Right lung (tissue), 5 donors: ENCODE measurements around the gene AMOTL1. TPM values are rescaled to one million over a fixed set of nuclear protein-coding genes. Genes with fewer than 3 reads are reported as not detected.
"Not testable (repeated sequence)": the region's sequence is repeated elsewhere in the genome, so short reads cannot be mapped to it uniquely, and the experiment has no call there.

ENCODE experiments used
- DNase-seq, 2 donors: peaks; one replicate each; pipeline ENCODE4 v3.0.0-alpha.2; 2013
- polyA plus RNA-seq, 5 donors: library from polyadenylated mRNA; unstranded; fragments of 120-200 nt; gene quantifications; one replicate each; pipeline versions ENCODE4 v1.2.1 to v1.2.3, GENCODE V29; 2013; ENCODE audit warnings: inconsistent platforms in 1 of 5, low replicate concordance in 1 of 5; ENCODE audit not compliant: insufficient read length in 5 of 5, insufficient read depth in 1 of 5

AMOTL1 gene
- polyA plus RNA-seq, 5 donors = 41.5 to 61.2 (median 52.6) TPM

DNA sequence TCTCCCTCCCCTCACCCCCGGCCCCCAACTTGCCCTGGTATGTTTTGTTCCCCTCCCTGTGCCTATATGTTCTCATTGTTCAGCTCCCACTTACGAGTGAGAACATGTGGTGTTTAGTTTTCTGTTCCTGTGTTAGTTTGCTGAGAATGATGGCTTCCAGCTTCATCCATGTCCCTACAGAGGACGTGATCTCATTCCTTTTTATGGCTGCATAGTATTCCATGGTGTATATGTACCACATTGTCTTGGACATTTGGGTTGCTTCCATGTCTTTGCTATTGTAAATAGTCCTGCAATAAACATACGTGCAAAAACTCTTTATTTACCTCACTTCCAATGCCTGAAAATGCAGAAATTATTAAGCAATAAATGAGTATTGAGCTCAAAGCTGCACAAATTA is 85.1 kb downstream of the AMOTL1 start:
- not testable (repeated sequence) for DNase-seq

DNA sequence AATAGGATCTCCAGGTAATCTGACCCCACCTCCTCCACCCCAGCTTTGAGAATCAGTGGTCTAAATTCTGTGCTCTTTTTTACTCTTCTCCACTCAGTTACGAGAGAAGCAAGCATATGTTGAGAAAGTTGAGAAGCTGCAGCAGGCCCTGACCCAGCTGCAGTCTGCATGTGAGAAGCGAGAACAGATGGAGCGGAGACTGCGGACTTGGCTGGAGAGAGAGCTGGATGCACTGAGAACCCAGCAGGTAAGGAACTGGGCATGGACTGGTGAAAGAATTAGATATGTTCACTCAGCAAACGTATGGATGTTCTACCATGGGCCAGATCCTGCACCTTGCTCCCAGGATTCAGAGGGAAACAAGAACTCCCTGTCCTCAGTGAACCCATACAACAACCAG is 85.7 kb downstream of the AMOTL1 start:
- DNase-seq = no peak

DNA sequence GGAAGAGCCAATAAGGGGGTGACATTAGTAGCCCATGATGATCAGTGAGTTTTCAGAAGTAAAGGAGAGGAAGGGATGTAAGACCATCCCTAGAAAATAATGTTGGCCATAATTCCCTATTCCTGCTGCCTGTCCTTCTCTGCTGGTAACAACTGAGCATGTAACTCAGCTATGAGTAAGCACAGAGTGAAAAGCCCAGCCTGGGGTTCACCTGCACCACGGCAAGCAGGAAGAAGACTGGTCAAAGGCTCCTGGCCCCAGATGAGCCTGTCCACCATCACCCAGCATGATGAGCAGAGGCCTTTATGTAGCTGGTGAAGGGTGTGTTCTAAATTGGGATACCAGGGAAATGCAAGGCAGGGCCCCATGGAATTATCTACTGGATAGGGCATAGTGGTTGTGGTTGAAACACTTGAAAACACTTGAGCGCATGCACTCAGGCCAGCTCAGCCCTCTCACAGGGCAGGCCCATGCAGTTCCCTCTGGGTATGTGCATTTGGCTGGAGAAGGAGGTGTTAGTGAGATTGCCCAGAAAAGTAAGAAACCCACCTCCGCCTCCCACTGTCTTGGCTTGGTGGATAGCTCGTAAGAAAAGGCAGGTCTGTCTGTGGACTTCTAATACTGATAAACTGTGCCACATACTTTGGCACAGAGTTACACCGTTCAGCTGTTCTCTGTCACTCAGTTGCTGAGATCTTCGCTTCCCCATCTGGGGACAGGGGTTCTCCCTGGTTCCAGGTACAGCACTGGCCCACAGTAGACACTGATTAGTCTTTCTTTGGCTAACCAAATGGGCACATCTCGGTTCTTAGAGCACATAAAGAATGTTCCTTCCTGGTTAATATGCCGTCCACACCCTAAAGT is 86.8 kb downstream of the AMOTL1 start:
- no peak for DNase-seq

DNA sequence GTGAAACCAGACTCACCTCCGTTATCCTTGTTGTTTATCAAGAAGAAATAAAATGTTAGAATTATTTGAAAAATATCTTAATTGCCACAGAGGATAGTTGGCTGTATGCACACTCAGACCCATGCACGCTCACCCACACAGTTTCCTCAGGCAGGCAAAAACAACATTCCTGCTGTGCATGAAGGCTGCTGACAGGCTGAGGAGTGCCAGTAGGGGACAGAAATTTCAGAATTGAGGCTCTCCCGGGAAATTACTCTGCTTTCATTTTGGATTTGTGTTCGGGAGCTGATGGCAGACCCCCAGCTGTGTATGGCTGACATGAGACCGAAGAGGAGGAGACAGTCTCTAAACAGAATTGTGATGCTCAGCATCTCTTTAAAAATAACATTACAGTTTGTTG is 87.5 kb downstream of the AMOTL1 start:
- no peak for DNase-seq

DNA sequence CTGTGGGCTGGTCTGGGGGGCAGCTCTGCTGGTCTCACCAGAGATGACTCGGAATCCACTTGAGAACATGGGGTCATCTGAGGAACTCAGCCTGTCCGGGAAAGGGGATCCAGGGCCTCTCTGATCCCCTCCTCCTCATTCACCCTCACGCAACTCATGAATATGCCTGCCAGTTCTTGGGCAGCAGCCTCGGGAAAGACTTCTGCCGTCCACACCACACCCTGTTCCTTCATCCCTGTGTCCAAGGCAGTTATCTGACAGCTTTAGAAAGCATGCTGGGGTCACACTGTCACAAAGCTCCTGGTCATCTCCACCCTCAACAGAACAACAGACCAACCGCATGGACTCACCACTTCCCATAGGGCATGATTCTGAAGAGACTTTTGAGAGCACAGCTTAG is 88.3 kb downstream of the AMOTL1 start:
- no peak for DNase-seq

DNA sequence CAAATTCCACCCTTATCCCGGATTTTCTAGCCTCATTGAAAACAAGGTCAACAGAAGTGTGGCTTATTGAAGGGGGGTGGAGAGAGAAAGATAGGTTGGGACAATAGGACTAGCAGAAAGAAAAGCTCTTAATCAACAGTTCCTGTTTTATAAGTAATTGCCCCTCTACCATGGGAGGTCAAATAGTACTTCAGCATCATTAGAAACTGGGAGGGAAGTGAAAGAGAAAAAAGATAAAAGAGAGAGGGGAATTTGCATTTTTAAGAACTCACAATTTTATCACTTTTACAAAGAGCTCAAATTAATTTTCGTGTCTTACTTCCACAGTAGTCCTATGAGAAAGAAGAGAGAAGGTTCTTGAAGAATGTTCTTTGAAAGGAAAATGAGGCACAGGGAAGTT is 89.2 kb downstream of the AMOTL1 start:
- no peak for DNase-seq

DNA sequence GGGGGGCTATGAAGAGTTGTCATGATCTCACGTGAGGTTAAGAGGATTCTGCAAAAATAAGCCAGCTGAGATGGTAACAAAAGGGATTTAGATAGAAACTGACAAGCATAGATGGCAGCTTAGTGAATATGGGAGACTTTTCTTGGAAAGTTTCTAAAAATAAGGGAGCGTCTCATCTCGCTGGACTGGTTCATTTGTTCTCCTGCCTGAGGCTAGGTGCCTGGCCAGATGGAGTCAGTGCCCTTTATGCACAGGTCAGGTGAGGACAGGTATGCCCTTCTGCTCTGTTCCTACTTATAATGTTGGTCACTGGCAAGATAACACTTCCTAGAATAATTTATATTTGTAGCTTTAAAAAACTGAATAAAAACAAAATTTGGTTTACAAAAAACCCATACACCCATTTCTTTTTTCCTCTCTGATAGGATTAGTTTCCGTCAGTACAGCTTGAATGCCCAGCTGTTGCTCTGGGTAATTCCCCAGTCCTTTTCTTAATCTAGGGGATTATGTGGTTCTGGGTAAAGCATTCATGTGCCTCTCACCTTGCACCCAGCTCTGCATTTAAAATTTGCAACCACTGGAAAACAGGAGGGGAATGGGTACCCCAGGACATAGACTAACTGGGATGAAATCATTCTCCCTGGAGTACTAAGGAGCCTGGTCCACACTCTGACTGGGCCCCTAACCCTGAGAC is 90.0 kb downstream of the AMOTL1 start:
- no peak for DNase-seq

DNA sequence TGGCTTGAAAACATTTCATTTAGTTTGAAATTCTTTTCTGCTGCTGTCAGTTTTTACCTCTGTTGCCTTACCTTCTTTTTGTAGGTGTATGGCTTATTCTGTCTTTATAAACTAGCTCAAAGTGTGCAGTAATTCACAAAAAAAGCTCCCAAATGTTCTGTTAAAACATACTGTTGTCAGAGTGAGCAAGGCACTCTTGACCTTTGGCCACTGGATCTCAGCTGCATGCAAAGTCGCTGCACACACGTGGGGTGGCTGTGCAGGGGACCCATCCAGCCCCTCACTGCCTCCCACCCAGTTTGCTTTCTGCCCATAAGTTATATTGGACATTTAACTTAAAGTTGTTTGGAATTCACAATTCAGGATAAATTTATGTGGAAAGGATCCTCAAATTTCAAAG is 92.2 kb downstream of the AMOTL1 start:
- no peak for DNase-seq

DNA sequence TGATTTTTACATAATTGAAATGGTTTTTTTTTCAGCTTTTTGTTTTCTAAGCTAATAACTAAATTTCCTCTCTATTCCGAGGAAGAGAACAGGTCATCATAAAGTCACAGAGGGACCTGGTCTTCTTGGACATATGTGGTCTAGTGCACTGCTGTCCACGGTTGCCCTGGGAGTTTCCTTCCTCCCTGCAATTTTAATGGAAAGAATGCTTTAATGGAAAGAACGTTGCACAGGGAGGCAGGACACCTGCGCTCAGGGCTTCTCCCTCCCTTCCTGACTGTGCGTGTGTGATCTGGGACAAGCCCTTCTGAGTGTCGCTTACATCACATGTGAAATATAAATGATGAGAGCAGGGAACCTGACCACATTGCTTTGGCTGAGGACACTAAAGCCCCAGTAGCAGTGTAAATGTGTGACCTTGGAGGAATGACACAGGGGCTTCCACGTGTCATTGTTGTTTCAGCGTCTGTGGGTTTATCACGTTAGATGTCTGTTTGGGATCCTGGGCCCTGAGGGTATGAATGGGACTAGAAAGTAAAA is 93.2 kb downstream of the AMOTL1 start:
- DNase-seq = no peak

DNA sequence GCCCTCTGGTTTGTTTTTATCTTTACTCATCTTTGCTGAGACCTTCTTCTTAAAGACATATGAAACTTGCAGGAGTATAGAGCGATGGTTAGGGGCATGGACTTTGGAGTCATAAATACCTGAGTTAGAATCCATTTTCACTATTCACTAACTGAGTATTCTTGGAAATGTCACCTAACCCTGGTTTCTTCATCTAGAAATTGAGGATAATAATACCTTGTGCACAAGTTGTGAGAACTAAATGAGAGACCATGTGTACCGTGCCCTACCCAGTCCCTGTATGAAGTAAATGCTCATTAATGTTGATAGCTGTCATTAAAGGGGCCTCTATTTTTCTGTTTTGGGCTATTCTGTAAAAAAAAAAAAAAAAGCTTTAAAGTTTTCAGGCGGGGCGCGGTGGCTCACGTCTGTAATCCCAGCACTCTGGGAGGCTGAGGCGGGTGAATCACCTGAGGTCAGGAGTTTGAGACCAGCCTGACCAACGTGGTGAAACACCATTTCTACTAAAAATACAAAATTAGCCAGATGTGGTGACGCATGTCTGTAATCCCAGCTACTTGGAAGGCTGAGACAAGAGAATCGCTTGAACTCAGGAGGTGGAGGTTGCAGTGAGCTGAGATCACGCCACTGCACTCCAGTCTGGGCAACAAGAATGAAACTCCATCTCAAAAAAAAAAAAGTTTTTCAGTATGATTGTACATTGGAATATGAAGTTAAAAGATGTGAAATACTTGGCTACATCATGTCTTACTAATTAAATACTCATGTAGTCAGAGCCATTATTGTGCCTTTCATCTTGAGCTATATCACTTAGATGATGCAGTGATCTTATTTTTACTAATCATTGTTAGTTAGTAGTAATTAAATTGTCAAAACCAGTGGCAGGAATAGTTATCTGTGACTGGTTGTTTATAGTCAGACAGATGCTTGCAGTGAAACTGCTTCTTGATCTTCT is 95.0 kb downstream of the AMOTL1 start:
- DNase-seq = no peak

DNA sequence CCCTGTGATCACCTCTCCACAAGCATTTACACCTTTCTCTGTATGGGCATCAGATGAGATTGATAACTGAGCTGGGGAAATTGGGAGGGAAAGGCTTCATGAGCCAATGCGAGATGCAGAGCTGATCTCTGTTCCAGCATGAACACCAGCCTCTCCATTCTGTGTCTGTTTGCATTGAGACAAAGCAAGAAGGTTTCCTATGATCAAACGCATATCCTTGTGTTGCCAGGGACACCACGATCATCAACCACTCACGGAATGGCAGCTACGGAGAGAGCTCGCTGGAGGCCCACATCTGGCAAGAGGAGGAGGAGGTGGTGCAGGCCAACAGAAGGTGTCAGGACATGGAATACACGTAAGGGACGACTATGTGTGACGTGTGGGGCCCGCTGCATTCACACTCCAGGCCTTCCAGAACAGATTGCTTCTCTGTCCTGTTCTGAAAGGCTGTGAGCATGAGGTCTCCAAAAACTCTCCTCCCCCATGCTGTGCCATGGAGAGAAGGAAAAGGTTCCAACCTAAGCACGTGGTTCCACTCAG is 96.4 kb downstream of the AMOTL1 start:
- no peak for DNase-seq

DNA sequence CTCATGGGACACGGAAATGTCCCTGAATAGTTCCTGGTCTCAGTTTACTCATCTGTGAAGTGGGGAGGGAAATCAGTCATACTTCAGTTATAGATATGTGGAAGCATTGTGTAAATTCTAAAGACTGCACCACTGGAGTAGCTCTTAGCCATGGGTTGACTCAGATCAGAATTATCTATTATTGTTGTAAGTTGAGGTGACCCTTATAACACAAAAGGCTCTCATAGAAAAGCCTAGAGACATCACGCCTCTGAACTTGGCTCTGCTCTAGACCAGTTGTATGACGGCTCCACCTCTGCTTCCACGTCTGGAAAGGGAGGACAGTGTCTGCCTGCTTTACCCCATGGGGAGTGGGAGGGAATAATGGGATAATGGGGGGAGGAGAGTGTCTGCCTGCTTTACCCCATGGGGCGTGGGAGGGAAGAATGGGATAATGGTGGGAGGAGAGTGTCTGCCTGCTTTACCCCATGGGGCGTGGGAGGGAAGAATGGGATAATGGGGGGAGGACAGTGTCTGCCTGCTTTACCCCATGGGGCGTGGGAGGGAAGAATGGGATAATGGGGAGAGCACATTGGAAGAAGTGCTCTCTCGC is 98.2 kb downstream of the AMOTL1 start:
- DNase-seq = no peak

DNA sequence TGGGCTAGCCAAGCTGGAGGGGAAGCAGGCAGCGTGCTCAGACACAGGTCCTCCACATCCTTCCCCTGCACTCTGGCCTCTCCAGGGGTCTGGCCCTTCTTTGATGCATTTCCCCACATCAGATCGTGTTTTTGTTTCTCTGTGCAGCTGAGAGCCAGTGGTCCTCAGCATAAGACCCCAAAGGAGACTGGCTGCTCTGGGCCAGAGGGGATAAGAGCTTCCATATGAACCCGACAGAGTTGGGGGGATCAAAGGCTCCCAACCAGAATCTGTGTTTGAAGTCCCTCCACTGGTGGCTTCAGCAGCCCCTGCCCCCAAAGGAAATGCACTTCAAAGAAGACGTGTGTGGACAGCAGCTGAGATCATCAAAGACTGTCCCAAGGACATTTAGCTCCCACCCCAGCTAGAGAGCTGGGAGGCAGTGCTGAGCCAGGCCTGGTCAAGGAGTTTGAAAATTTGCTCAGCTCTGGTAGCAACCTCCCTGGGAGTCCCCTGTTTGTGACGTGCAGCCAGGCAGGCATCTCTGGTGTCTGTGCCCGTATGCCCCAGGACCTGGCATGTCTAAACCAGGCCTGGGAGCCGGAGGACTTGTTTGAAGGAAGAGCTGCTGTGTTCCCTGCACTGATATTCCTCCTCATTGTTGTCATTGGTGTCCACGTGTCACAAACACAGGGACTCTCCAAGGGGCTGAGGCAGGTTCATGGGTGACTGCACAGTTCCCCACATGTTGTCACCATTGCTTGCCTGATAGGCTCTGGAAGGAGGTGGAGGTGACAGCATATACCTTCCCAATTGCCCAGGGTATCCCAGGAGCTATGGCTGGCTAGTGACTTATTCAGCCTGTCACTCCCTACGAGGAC is 99.0 kb downstream of the AMOTL1 start:
- no peak for DNase-seq

DNA sequence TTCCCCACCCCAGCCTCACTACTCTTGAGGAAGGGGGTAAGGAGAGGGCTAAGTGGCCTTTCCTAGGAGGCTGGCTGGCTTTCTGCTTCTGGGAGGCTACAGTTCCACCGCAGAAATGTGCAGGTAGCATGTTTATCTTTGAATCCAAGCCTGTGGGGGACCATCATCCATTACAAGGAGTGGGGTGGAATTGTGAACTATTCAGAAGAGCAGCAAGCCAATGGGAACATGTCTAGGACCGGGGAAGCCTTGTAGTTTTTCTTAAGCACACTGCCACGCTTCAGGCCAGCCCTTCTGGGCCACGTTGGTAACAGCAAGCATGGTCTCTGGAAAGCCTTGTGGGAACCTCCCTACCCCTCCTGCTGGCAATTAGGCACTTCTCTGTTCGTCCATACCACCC is 100.3 kb downstream of the AMOTL1 start:
- DNase-seq = no peak

DNA sequence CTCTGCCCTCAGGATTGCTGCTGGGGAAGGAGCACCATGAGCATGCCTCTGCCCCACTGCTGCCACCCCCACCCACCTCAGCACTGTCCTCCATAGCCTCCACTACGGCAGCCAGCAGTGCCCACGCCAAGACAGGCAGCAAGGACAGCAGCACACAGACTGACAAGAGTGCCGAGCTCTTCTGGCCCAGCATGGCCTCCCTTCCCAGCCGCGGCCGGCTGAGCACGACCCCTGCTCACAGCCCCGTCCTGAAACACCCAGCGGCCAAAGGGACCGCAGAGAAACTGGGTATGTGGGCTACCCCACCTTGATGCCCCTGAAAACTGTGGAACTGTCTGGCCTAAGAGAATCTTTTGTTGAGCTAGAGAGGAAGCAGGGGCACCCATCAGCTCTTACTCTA is 101.0 kb downstream of the AMOTL1 start:
- DNase-seq = no peak

DNA sequence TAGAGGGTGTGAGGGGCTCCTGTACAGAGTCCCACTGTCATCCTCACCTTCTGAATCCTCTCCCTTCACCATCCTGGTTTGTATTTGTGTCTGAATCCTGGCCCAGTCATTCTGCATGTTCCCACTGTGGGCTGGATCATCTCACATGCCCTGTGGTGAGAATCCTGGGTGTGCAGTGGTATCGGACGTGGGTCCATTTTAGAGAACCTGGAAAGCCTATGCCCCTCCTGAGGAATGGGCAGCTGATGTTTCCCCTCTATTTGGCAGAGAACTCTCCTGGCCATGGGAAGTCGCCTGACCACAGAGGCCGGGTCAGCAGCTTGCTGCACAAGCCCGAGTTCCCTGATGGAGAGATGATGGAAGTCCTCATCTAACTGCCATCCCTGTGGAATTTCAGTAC is 102.3 kb downstream of the AMOTL1 start:
- DNase-seq = no peak

DNA sequence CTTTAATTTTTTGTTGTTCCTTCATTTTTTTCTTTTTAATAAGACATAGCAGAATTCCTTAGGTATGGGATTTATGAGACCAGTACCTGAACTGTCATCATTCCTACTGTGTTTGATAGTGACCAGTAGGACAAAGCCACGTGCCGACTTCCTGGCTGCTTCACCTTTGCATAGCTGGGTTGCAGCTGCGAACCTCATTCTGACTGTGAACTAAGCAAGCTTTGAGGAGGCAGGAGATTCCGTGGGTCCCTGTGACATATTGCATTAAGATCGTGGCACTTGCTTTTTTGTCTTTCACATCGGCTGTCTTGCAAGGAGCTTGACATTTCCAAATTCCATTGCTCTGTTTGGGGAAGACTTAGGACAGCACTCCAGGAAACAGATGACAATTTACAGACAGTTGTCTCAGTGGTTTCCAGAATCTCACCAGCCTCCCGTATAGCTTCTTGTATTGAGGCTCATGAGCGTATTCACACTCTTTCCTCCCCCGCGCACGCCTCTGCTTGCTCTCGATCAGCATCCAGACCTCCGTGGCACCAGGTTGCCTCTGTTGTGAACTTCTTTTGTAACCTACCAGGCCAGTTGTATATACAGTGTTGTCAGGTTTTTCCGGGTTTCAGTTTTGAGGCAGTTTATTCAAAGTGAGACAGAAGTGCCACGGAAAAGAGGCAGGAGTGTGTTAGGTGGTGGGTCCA is 103.5 kb downstream of the AMOTL1 start:
- no peak for DNase-seq

DNA sequence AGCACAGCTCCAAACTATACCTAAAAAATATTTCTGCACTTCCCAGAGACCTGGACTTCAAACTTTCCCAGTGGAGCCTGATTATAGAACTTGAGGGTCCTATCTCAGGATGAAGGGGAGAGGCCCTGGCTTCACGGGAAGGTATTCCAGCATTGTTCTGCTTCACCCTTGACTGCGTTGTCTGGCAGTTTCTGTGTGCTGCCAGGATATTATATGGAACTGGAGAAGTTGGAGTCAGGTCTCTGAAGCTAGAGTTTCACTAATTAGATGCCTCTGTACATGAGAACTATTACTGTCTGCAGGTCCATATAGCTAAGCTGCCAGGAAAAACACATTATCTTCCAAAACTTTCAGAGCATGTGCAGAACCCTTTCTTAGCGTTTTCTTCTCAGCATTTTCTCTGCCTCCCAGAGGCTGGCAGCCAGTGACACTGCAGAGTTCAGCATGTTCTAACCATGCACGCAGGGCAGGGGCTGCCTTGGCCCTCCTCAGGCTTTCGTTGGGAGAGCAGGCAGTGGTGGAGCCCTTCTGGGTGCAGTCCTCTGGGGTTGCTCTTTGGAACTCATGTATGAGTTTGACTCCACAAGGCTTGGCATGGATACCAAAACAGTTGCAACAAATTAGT is 105.9 kb downstream of the AMOTL1 start:
- no peak for DNase-seq

DNA sequence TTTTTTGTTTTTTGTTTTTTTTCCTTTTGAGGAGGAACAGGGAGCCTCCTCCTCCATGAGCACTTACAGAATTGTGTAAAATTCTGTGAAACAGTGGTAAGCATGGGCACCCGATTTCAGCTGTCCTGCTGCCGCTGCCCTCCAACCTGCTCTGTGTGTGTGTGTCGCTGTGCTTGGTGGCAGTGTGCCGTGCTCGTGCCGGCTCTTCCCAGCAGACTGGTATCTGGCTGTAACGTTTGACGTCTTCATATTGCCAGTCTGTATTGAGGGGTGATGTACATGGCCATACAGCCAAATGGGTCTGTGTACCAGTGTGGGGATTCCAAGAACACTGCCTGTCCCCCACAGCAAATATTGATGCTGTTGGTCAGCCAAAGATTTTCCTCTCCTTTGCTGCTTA is 108.1 kb downstream of the AMOTL1 start:
- DNase-seq = no peak
